BE2C (cell line): ENCODE measurements around the gene INPP5J.

Experiments used
- DNase-seq: peaks from one replicate; pipeline ENCODE4 v3.0.0-alpha.2; 2020
- H3K27me3 ChIP-seq: fragments of 250-450 bp; sonication (Bioruptor Pico); 2 replicates; pipeline ENCODE4 v1.5.1; 2020; ENCODE audit warnings: mild to moderate bottlenecking
- H3K36me3 ChIP-seq: fragments of 250-450 bp; sonication (Bioruptor Pico); 2 replicates; pipeline ENCODE4 v1.5.1; 2020; ENCODE audit warnings: mild to moderate bottlenecking
- H3K4me1 ChIP-seq: fragments of 250-450 bp; sonication (Bioruptor Pico); 2 replicates; pipeline ENCODE4 v1.5.1; 2020
- H3K4me3 ChIP-seq: 2 replicates; pipeline ENCODE4 v1.5.1; 2011; ENCODE audit warnings: low read depth, low read length
- H3K9me3 ChIP-seq: fragments of 250-450 bp; sonication (Bioruptor Pico); 2 replicates; pipeline ENCODE4 v1.5.1; 2020
- CTCF ChIP-seq: IDR thresholded peaks from 2 replicates; pipeline ENCODE4 v1.5.1; 2012; ENCODE audit warnings: mild to moderate bottlenecking, low read depth, low read length

INPP5J gene

GRCh38 chr22:31128156-31128555, 5.4 kb downstream of the INPP5J start:
- Histone ChIP-seq H3K9me3 (no peaks in the 10 kb centered on the region), H3K27me3 (no peaks in the 10 kb centered on the region), H3K36me3 (no peaks in the 10 kb centered on the region), H3K4me3 (no peak overlapping the region), H3K4me1 (peaks cover 15% of the 10 kb centered on the region)
- TF ChIP-seq CTCF: no peak
- no peak for DNase-seq

- no peaks in the 10 kb centered on the region for H3K27me3 ChIP-seq
- no peak overlapping the region for H3K4me3 ChIP-seq
- no peak for TF ChIP-seq CTCF
- peaks cover 15% of the 10 kb centered on the region for H3K4me1 ChIP-seq
- no peak for DNase-seq
- H3K36me3 ChIP-seq: no peaks in the 10 kb centered on the region
- H3K9me3 ChIP-seq: no peaks in the 10 kb centered on the region
Measured at GRCh38 chr22:31130873-31131272, 8.1 kb downstream of the INPP5J start.

GRCh38 chr22:31133911-31134310, 11.1 kb downstream of the INPP5J start:
- Histone ChIP-seq H3K27me3 (no peaks in the 10 kb centered on the region), H3K9me3 (no peaks in the 10 kb centered on the region), H3K36me3 (no peaks in the 10 kb centered on the region), H3K4me1 (no peaks in the 10 kb centered on the region; the same call in none of the 2 replicates), H3K4me3 (no peak overlapping the region)
- TF ChIP-seq CTCF: no peak
- DNase-seq: no peak

GRCh38 chr22:31134688-31135087, 11.9 kb downstream of the INPP5J start:
- no peak overlapping the region for H3K4me3 ChIP-seq
- H3K9me3 ChIP-seq: no peaks in the 10 kb centered on the region
- no peak for DNase-seq
- no peaks in the 10 kb centered on the region; the same call in none of the 2 replicates for H3K4me1 ChIP-seq
- H3K27me3 ChIP-seq: no peaks in the 10 kb centered on the region
- TF ChIP-seq CTCF: no peak
- H3K36me3 ChIP-seq: no peaks in the 10 kb centered on the region

- H3K36me3 ChIP-seq: no peaks in the 10 kb centered on the region
- TF ChIP-seq CTCF: no peak
- no peaks in the 10 kb centered on the region for H3K9me3 ChIP-seq
- H3K4me1 ChIP-seq: no peaks in the 10 kb centered on the region; the same call in none of the 2 replicates
- no peak for DNase-seq
- H3K4me3 ChIP-seq: no peak overlapping the region
- no peaks in the 10 kb centered on the region for H3K27me3 ChIP-seq
Measured at GRCh38 chr22:31135706-31136105, 12.9 kb downstream of the INPP5J start.

GRCh38 chr22:31136155-31136554, 13.4 kb downstream of the INPP5J start:
- Histone ChIP-seq H3K36me3 (no peaks in the 10 kb centered on the region), H3K9me3 (no peaks in the 10 kb centered on the region), H3K4me1 (no peaks in the 10 kb centered on the region; the same call in none of the 2 replicates), H3K4me3 (no peak overlapping the region), H3K27me3 (no peaks in the 10 kb centered on the region)
- no peak for DNase-seq
- no peak for TF ChIP-seq CTCF
